Transverse colon (tissue), 3 donors: Measurements from ENCODE around the gene PKN1.

Experiments used
- CTCF ChIP-seq, 5 experiments: fragments of 200-600 bp in 3 of 5; fragments of 450-650 bp in 2 of 5; sonication (generic) in 3 of 5; IDR thresholded peaks; 1 replicate in 2 of 5; 2 replicates in 3 of 5; pipeline ENCODE4 v1.5.1; 2016 to 2017; ENCODE audit warnings: antibody characterized with exemption in 5 of 5, inconsistent platforms in 3 of 5, mild to moderate bottlenecking in 2 of 5, moderate library complexity in 1 of 5
- EP300 ChIP-seq: sonication (generic); formaldehyde crosslinking; IDR thresholded peaks from one replicate; pipeline ENCODE4 v1.6.1; 2017; ENCODE audit warnings: antibody characterized with exemption, low read depth
- POLR2A ChIP-seq: fragments of 450-650 bp; IDR thresholded peaks from one replicate; pipeline ENCODE4 v1.6.1; 2016; ENCODE audit warnings: antibody characterized with exemption, mild to moderate bottlenecking, moderate library complexity

DNA sequence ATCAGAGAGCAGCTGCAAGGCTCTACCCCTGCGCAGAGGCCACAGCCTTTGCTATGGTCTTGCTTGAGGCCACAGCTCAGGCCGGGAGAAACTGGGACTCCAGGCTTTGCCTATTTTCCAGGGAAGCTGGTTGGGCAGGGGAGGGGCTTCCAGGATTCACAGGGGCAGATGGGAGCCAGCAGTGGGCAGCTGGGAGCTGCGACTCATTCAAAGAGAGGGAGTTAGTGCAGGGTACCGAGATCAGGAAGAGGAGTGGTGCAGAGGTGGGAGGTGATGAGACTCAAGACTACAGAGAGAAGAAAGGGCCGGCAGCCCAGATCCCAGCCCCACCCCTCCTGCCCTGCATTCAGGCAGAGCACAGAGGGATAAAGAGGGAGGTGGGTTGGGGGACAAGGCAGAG, 39.8 kb upstream of the PKN1 start:
- TF ChIP-seq EP300 (no peak), CTCF (IDR thresholded peaks at IDR 0.05) (no peak), POLR2A (no peak)
